ENCODE data around the gene ANKRD36B.
"Not testable (repeated sequence)": the region's sequence is repeated elsewhere in the genome, so short reads cannot be mapped to it uniquely, and the experiment has no call there.

DNA sequence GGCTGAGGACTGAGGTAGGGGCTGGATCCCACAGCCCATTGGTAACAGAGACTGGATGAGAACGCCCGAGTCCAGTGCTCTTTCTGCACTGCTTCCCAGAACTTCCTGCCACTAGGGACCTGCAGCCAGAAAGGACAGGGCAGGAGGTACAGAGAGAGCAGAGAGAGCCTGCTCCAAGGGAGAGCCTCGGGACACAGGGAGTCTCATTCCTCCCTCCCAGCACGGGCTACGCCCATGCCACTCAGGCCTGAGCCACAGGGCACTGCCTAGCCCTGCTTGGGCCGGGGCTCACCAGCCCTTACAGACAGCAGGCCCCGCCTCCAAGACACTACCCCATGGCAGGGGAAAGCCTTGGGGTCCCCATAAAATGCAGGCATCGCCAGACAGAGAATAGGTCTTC lies 26.1 kb upstream of the ANKRD36B start:
- TF ChIP-seq, protein P1, sequence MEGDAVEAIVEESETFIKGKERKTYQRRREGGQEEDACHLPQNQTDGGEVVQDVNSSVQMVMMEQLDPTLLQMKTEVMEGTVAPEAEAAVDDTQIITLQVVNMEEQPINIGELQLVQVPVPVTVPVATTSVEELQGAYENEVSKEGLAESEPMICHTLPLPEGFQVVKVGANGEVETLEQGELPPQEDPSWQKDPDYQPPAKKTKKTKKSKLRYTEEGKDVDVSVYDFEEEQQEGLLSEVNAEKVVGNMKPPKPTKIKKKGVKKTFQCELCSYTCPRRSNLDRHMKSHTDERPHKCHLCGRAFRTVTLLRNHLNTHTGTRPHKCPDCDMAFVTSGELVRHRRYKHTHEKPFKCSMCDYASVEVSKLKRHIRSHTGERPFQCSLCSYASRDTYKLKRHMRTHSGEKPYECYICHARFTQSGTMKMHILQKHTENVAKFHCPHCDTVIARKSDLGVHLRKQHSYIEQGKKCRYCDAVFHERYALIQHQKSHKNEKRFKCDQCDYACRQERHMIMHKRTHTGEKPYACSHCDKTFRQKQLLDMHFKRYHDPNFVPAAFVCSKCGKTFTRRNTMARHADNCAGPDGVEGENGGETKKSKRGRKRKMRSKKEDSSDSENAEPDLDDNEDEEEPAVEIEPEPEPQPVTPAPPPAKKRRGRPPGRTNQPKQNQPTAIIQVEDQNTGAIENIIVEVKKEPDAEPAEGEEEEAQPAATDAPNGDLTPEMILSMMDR (IDR thresholded peaks at IDR 0.05; ENCODE audit: low read depth, low read length), result not testable (repeated sequence)
- not testable (repeated sequence) for TF ChIP-seq POLR2A (IDR thresholded peaks at IDR 0.05; ENCODE audit: extremely low read depth, insufficient read length)
